Ishikawa (cell line): Measurements from ENCODE around the gene SLC27A2.
A peak's percentile ranks its signal among the peaks of the same experiment; 100 is the strongest.

Experiments
- CEBPB ChIP-seq: IDR thresholded peaks from 2 replicates; pipeline ENCODE4 v1.6.1; 2012
- CREB1 ChIP-seq: IDR thresholded peaks from 2 replicates; pipeline ENCODE4 v1.6.1; 2012; ENCODE audit warnings: low read depth
- EGR1 ChIP-seq: IDR thresholded peaks from 2 replicates; pipeline ENCODE4 v1.6.1; 2012
- EP300 ChIP-seq: IDR thresholded peaks from 2 replicates; pipeline ENCODE4 v1.6.1; 2012; ENCODE audit warnings: borderline replicate concordance
- FOXM1 ChIP-seq: IDR thresholded peaks from 2 replicates; pipeline ENCODE4 v1.6.1; 2012; ENCODE audit warnings: low read depth, borderline replicate concordance
- MAX ChIP-seq: IDR thresholded peaks from 2 replicates; pipeline ENCODE4 v1.6.1; 2012
- NFIC ChIP-seq: IDR thresholded peaks from 2 replicates; pipeline ENCODE4 v1.6.1; 2012
- RAD21 ChIP-seq: IDR thresholded peaks from 2 replicates; pipeline ENCODE4 v1.6.1; 2012; ENCODE audit warnings: low read depth
- REST ChIP-seq: IDR thresholded peaks from 2 replicates; pipeline ENCODE4 v1.6.1; 2012; ENCODE audit warnings: low read depth, mild to moderate bottlenecking
- TAF1 ChIP-seq: IDR thresholded peaks from 2 replicates; pipeline ENCODE4 v1.6.1; 2012; ENCODE audit warnings: low read depth, mild to moderate bottlenecking
- TCF12 ChIP-seq: IDR thresholded peaks from 2 replicates; pipeline ENCODE4 v1.6.1; 2012; ENCODE audit warnings: low read depth
- TEAD4 ChIP-seq: IDR thresholded peaks from 2 replicates; pipeline ENCODE4 v1.6.1; 2012
- USF1 ChIP-seq: IDR thresholded peaks from 2 replicates; pipeline ENCODE4 v1.6.1; 2012
- YY1 ChIP-seq: IDR thresholded peaks from 2 replicates; pipeline ENCODE4 v1.6.1; 2012; ENCODE audit warnings: low read depth
- ZBTB7A ChIP-seq: IDR thresholded peaks from 2 replicates; pipeline ENCODE4 v1.6.1; 2012; ENCODE audit warnings: low read depth

The SLC27A2 gene

GRCh38 chr15:50143255-50143860 is 38.6 kb upstream of the SLC27A2 start:
- no peak for TF ChIP-seq NFIC
- TF ChIP-seq MAX, result no peak
- TF ChIP-seq TEAD4, result no peak
- no peak for TF ChIP-seq EP300
- TF ChIP-seq REST, result no peak
- TF ChIP-seq YY1, result no peak

- TF ChIP-seq TEAD4, result no peak
- no peak for TF ChIP-seq EP300
- TF ChIP-seq TAF1, result no peak
- TF ChIP-seq NFIC, result no peak
- no peak for TF ChIP-seq USF1
- no peak for TF ChIP-seq ZBTB7A
- TF ChIP-seq CREB1, result no peak
- no peak for TF ChIP-seq RAD21
- TF ChIP-seq REST, result no peak
- TF ChIP-seq TCF12, result no peak
- no peak for TF ChIP-seq FOXM1
- no peak for TF ChIP-seq EGR1
- no peak for TF ChIP-seq CEBPB
- TF ChIP-seq MAX, result no peak
- no peak for TF ChIP-seq YY1
These were observed 37.5 kb upstream of the SLC27A2 start for GRCh38 chr15:50144341-50145120.

GRCh38 chr15:50145451-50145872 is 36.5 kb upstream of the SLC27A2 start:
- TF ChIP-seq TEAD4 (no peak), REST (no peak), TCF12 (no peak), CEBPB (no peak), CREB1 (no peak), NFIC (no peak), FOXM1 (no peak), RAD21 (peak; percentile 78)

GRCh38 chr15:50146632-50147031 is 35.4 kb upstream of the SLC27A2 start:
- TF ChIP-seq TCF12, result no peak
- TF ChIP-seq RAD21, result no peak

- TF ChIP-seq TEAD4, result no peak
- TF ChIP-seq TAF1, result no peak
- TF ChIP-seq RAD21, result peak; percentile 82
These were observed 33.5 kb upstream of the SLC27A2 start for GRCh38 chr15:50148362-50148963.
